ENCODE data around the gene TSHZ2.

DNA sequence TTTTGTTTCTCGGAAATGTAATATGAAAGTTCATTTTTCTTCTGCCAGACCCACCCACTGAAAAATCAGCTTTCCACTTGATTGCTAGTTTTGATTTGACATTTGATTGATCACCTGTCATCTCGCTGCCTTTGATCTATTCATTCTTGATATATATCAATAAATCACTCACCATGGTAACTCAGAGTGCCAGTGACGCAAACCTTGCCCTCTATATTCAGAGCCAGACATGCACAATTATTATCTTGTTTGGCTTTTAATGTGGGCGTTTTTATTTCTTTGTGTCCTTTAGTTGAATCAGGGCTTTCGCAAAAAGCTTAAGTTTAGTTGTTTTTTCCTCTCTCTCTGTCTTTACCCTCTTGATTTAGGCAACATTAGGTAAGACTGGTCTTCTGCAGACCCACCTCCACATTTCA is 2.0 kb downstream of the TSHZ2 start:
- TF ChIP-seq, protein P1, sequence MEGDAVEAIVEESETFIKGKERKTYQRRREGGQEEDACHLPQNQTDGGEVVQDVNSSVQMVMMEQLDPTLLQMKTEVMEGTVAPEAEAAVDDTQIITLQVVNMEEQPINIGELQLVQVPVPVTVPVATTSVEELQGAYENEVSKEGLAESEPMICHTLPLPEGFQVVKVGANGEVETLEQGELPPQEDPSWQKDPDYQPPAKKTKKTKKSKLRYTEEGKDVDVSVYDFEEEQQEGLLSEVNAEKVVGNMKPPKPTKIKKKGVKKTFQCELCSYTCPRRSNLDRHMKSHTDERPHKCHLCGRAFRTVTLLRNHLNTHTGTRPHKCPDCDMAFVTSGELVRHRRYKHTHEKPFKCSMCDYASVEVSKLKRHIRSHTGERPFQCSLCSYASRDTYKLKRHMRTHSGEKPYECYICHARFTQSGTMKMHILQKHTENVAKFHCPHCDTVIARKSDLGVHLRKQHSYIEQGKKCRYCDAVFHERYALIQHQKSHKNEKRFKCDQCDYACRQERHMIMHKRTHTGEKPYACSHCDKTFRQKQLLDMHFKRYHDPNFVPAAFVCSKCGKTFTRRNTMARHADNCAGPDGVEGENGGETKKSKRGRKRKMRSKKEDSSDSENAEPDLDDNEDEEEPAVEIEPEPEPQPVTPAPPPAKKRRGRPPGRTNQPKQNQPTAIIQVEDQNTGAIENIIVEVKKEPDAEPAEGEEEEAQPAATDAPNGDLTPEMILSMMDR (IDR thresholded peaks at IDR 0.05) = no peak
- TF ChIP-seq EZH2 (IDR thresholded peaks at IDR 0.05; ENCODE audit: borderline replicate concordance, insufficient read depth, low read depth, low read length, poor library complexity, severe bottlenecking) = no peak
